Liver (tissue), 9 donors: ENCODE data around the gene HAO2. TPM values are rescaled to one million over a fixed set of nuclear protein-coding genes. Genes with fewer than 3 reads are reported as not detected.

Experiments used
- DNase-seq: peaks from one replicate; pipeline ENCODE4 v3.0.0-alpha.2; 2017; ENCODE audit warnings: low spot score
- H3K27ac ChIP-seq, 2 donors: one replicate each; pipeline ENCODE4 v1.7.0; 2013; ENCODE audit warnings: inconsistent platforms in 2 of 2, low read length in 2 of 2, control low read depth in 1 of 2, low read depth in 1 of 2, mild to moderate bottlenecking in 1 of 2
- H3K27me3 ChIP-seq, 4 donors: one replicate each; pipeline versions ENCODE4 v1.6.1 to v1.7.0; 2013; ENCODE audit warnings: low read length in 3 of 4, inconsistent platforms in 1 of 4, mild to moderate bottlenecking in 1 of 4, moderate library complexity in 1 of 4; ENCODE audit not compliant: control insufficient read depth in 4 of 4, insufficient read depth in 4 of 4
- H3K36me3 ChIP-seq, 4 donors: one replicate each; pipeline versions ENCODE4 v1.6.1 to v1.7.0; 2013; ENCODE audit warnings: low read length in 3 of 4, mild to moderate bottlenecking in 3 of 4, low read depth in 1 of 4, moderate library complexity in 1 of 4; ENCODE audit not compliant: control insufficient read depth in 4 of 4, insufficient read depth in 3 of 4
- H3K4me1 ChIP-seq, 4 donors: one replicate each; pipeline versions ENCODE4 v1.6.1 to v1.7.0; 2013; ENCODE audit warnings: low read length in 3 of 4, mild to moderate bottlenecking in 3 of 4, moderate library complexity in 1 of 4; ENCODE audit not compliant: control insufficient read depth in 4 of 4, insufficient read depth in 4 of 4
- H3K4me3 ChIP-seq, 3 donors: one replicate each; pipeline versions ENCODE4 v1.6.1 to v1.7.0; 2013; ENCODE audit warnings: low read length in 3 of 3, control low read depth in 1 of 3, low read depth in 1 of 3, mild to moderate bottlenecking in 1 of 3
- H3K9ac ChIP-seq, 2 donors: one replicate each; pipeline ENCODE4 v1.7.0; 2013; ENCODE audit warnings: low read length in 2 of 2, mild to moderate bottlenecking in 2 of 2, moderate library complexity in 2 of 2, control low read depth in 1 of 2, low read depth in 1 of 2
- H3K9me3 ChIP-seq, 4 donors: one replicate each; pipeline versions ENCODE4 v1.6.1 to v1.7.0; 2013; ENCODE audit warnings: low read length in 3 of 4; ENCODE audit not compliant: control insufficient read depth in 4 of 4
- EGR1 ChIP-seq, 2 donors: IDR thresholded peaks; 2 replicates each; pipeline ENCODE4 v1.6.1; 2016 to 2018; ENCODE audit warnings: antibody characterized with exemption in 2 of 2, low read depth in 2 of 2
- FOXA1 ChIP-seq: IDR thresholded peaks from 2 replicates; pipeline ENCODE4 v1.6.1; 2016; ENCODE audit warnings: antibody characterized with exemption
- FOXA2 ChIP-seq: IDR thresholded peaks from 2 replicates; pipeline ENCODE4 v1.6.1; 2016; ENCODE audit warnings: antibody characterized with exemption
- GABPA ChIP-seq, 2 donors: IDR thresholded peaks in 1 of 2; conservative IDR thresholded peaks in 1 of 2; 2 replicates each; pipeline ENCODE4 v1.6.1; 2016; ENCODE audit warnings: antibody characterized with exemption in 2 of 2, mild to moderate bottlenecking in 1 of 2, moderate library complexity in 1 of 2
- HNF4A ChIP-seq, 2 donors: conservative IDR thresholded peaks; 2 replicates each; pipeline ENCODE4 v1.6.1; 2016; ENCODE audit warnings: antibody characterized with exemption in 2 of 2, mild to moderate bottlenecking in 2 of 2
- HNF4G ChIP-seq: IDR thresholded peaks from 2 replicates; pipeline ENCODE4 v1.6.1; 2016; ENCODE audit warnings: antibody characterized with exemption
- JUND ChIP-seq, 2 donors: IDR thresholded peaks; 2 replicates each; pipeline ENCODE4 v1.6.1; 2016; ENCODE audit warnings: antibody characterized with exemption in 2 of 2
- NR2F2 ChIP-seq: IDR thresholded peaks from 2 replicates; pipeline ENCODE4 v1.6.1; 2016; ENCODE audit warnings: antibody characterized with exemption
- RAD21 ChIP-seq, 2 donors: IDR thresholded peaks; 2 replicates each; pipeline ENCODE4 v1.6.1; 2016; ENCODE audit warnings: antibody characterized with exemption in 2 of 2, mild to moderate bottlenecking in 2 of 2
- RXRA ChIP-seq, 2 donors: IDR thresholded peaks; 2 replicates each; pipeline ENCODE4 v1.6.1; 2017 to 2018; ENCODE audit warnings: antibody characterized with exemption in 2 of 2, mild to moderate bottlenecking in 1 of 2
- SP1 ChIP-seq: IDR thresholded peaks from 2 replicates; pipeline ENCODE4 v1.6.1; 2018; ENCODE audit warnings: antibody characterized with exemption, mild to moderate bottlenecking
- TAF1 ChIP-seq: conservative IDR thresholded peaks from 2 replicates; pipeline ENCODE4 v1.6.1; 2016; ENCODE audit warnings: antibody characterized with exemption, mild to moderate bottlenecking
- YY1 ChIP-seq: IDR thresholded peaks from 2 replicates; pipeline ENCODE4 v1.6.1; 2016; ENCODE audit warnings: antibody characterized with exemption, mild to moderate bottlenecking
- WGBS: extraction: QIAGEN DNeasy Blood & Tissue Kit; methylation state at CpG from one replicate; pipeline ENCODE4 v1.1.7; 2013; 5-methylcytosine and 5-hydroxymethylcytosine counted together
- polyA plus RNA-seq, 2 donors: library from polyadenylated mRNA; stranded (reverse) in 1 of 2; unstranded in 1 of 2; fragments of 200-250 nt in 1 of 2; fragments of >200 nt in 1 of 2; fragmentation: Nextera tagmentation in 1 of 2; extraction: Ambion mirVana in 1 of 2; gene quantifications; one replicate each; pipeline versions ENCODE4 v1.2.1 to v1.2.3, GENCODE V29; 2013 to 2015
- total RNA-seq, 2 donors: library from RNA; depleted of rRNA; stranded (reverse); fragments of >200 nt; gene quantifications; one replicate each; pipeline ENCODE4 v1.2.3, GENCODE V29; 2014
- TF ChIP-seq, protein P1 (sequence below): fragments of 150-350 bp; IDR thresholded peaks from 2 replicates; pipeline ENCODE4 v1.5.1; 2017; ENCODE audit warnings: improper control_type of control experiment, low read depth, low read length; ENCODE audit not compliant: missing input control
- TF ChIP-seq, protein P2 (sequence below): IDR thresholded peaks from 2 replicates; pipeline ENCODE4 v1.6.1; 2016; ENCODE audit warnings: antibody characterized with exemption
- TF ChIP-seq, protein P3 (sequence below): IDR thresholded peaks from 2 replicates; pipeline ENCODE4 v1.6.1; 2016; ENCODE audit warnings: antibody characterized with exemption
- TF ChIP-seq, protein P4 (sequence below): IDR thresholded peaks from 2 replicates; pipeline ENCODE4 v1.6.1; 2016; ENCODE audit warnings: antibody characterized with exemption
- TF ChIP-seq, protein P5 (sequence below): IDR thresholded peaks from 2 replicates; pipeline ENCODE4 v1.6.1; 2016; ENCODE audit warnings: antibody characterized with exemption, mild to moderate bottlenecking
- donor health status: healthy.
- donor health status: healthy.
- donor health status: healthy.
- donor health status: healthy.
- donor health status: healthy.

The HAO2 gene
- total and polyA plus RNA-seq, 4 donors = 8.2 to 377 (median 150) TPM

DNA sequence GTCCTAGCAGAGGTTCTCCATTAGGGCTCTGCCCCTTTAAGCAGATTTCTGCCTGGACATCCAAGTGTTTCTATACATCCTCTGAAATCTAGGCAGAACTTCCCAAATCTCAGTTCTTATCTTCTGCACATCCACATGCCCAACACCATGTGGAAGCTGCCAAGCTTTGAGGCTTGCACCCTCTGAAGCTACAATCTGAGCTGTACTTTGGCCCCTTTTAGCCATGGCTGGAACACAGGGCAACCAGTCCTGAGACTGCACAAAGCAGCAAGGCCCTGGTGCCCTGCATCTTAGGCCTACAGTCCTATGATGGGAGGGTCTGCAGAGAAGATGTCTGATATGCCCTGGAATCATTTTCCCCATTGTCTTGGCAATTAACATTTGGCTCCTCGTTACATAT lies 8.0 kb downstream of the HAO2 start:
- H3K27ac ChIP-seq = no peak overlapping the region
- peaks cover 12 to 85% (median 64%) of the 10 kb centered on the region in 4 donors for H3K4me1 ChIP-seq
- no peaks in the 10 kb centered on the region for H3K27me3 ChIP-seq
- peak overlapping the region in 1 of 3 donors; percentile 7 for H3K4me3 ChIP-seq
- no peak for DNase-seq
- H3K36me3 ChIP-seq = no peaks in the 10 kb centered on the region
- no peaks in the 10 kb centered on the region for H3K9me3 ChIP-seq
- 88% methylated on average over 1 of the region's 1 CpG for WGBS
- TF ChIP-seq GABPA (IDR thresholded peaks at IDR 0.05 in 1 of 2, conservative IDR thresholded peaks at IDR 0.05 in 1 of 2) (no peak), HNF4G (peak; percentile 75), TAF1 (no peak), NR2F2 (no peak), SP1 (peak; percentile 43), YY1 (peak; percentile 80), FOXA2 (no peak), FOXA1 (no peak), HNF4A (conservative IDR thresholded peaks at IDR 0.05) (peak; percentile 85 to 89), RXRA (IDR thresholded peaks at IDR 0.05) (peak in 1 of 2 donors; percentile 45), EGR1 (IDR thresholded peaks at IDR 0.05; ENCODE audit: low read depth in 2 of 2) (no peak), RAD21 (IDR thresholded peaks at IDR 0.05) (peak in 1 of 2 donors; percentile 35), JUND (IDR thresholded peaks at IDR 0.05) (no peak)
- TF ChIP-seq, protein P1, sequence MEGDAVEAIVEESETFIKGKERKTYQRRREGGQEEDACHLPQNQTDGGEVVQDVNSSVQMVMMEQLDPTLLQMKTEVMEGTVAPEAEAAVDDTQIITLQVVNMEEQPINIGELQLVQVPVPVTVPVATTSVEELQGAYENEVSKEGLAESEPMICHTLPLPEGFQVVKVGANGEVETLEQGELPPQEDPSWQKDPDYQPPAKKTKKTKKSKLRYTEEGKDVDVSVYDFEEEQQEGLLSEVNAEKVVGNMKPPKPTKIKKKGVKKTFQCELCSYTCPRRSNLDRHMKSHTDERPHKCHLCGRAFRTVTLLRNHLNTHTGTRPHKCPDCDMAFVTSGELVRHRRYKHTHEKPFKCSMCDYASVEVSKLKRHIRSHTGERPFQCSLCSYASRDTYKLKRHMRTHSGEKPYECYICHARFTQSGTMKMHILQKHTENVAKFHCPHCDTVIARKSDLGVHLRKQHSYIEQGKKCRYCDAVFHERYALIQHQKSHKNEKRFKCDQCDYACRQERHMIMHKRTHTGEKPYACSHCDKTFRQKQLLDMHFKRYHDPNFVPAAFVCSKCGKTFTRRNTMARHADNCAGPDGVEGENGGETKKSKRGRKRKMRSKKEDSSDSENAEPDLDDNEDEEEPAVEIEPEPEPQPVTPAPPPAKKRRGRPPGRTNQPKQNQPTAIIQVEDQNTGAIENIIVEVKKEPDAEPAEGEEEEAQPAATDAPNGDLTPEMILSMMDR = no peak
- TF ChIP-seq, protein P2, sequence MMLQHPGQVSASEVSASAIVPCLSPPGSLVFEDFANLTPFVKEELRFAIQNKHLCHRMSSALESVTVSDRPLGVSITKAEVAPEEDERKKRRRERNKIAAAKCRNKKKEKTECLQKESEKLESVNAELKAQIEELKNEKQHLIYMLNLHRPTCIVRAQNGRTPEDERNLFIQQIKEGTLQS = no peak
- TF ChIP-seq, protein P3, sequence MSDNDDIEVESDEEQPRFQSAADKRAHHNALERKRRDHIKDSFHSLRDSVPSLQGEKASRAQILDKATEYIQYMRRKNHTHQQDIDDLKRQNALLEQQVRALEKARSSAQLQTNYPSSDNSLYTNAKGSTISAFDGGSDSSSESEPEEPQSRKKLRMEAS = peak; percentile 76
- TF ChIP-seq, protein P4, sequence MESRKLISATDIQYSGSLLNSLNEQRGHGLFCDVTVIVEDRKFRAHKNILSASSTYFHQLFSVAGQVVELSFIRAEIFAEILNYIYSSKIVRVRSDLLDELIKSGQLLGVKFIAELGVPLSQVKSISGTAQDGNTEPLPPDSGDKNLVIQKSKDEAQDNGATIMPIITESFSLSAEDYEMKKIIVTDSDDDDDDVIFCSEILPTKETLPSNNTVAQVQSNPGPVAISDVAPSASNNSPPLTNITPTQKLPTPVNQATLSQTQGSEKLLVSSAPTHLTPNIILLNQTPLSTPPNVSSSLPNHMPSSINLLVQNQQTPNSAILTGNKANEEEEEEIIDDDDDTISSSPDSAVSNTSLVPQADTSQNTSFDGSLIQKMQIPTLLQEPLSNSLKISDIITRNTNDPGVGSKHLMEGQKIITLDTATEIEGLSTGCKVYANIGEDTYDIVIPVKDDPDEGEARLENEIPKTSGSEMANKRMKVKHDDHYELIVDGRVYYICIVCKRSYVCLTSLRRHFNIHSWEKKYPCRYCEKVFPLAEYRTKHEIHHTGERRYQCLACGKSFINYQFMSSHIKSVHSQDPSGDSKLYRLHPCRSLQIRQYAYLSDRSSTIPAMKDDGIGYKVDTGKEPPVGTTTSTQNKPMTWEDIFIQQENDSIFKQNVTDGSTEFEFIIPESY = no peak
- TF ChIP-seq, protein P5, sequence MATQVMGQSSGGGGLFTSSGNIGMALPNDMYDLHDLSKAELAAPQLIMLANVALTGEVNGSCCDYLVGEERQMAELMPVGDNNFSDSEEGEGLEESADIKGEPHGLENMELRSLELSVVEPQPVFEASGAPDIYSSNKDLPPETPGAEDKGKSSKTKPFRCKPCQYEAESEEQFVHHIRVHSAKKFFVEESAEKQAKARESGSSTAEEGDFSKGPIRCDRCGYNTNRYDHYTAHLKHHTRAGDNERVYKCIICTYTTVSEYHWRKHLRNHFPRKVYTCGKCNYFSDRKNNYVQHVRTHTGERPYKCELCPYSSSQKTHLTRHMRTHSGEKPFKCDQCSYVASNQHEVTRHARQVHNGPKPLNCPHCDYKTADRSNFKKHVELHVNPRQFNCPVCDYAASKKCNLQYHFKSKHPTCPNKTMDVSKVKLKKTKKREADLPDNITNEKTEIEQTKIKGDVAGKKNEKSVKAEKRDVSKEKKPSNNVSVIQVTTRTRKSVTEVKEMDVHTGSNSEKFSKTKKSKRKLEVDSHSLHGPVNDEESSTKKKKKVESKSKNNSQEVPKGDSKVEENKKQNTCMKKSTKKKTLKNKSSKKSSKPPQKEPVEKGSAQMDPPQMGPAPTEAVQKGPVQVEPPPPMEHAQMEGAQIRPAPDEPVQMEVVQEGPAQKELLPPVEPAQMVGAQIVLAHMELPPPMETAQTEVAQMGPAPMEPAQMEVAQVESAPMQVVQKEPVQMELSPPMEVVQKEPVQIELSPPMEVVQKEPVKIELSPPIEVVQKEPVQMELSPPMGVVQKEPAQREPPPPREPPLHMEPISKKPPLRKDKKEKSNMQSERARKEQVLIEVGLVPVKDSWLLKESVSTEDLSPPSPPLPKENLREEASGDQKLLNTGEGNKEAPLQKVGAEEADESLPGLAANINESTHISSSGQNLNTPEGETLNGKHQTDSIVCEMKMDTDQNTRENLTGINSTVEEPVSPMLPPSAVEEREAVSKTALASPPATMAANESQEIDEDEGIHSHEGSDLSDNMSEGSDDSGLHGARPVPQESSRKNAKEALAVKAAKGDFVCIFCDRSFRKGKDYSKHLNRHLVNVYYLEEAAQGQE = no peak
- no peak overlapping the region for H3K9ac ChIP-seq
